ENCODE measurements around the gene CELF4. TPM values are rescaled to one million over a fixed set of nuclear protein-coding genes. Genes with fewer than 3 reads are reported as not detected.

Gene CELF4
- total RNA-seq, 1 donor from 2014 or later: 2.3 TPM

DNA sequence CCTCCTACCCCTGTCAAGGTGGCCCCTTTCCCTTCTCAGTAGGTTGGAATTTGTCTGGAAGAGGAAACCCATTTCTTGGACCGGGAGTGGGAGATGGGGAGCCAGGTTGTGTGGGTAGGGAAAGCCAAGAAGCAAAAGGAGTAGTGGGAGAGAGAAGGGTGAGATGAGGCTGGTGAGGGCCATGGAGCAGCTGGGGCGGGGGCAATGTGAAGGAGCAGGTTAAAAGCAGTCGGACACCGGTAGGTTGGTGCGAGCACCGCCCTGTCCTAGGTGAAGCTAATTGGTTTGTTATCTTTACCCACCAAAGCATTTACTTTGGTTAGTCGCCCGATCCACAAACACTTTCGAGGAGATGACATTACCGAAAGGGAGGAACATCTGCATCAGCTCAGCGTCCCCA is 306.8 kb downstream of the CELF4 start:
- Mint-ChIP-seq H3K27ac (no peak overlapping the region), H3K27me3 (ENCODE audit: low read depth) (peaks cover 78% of the 10 kb centered on the region), H3K36me3 (no peaks in the 10 kb centered on the region), H3K4me1 (peaks cover 3% of the 10 kb centered on the region), H3K9me3 (no peaks in the 10 kb centered on the region), H3K4me3 (no peak overlapping the region)
- DNase-seq (ENCODE audit: low spot score in 2 of 2, unreplicated experiment in 2 of 2): no peak
- TF ChIP-seq, protein P1, sequence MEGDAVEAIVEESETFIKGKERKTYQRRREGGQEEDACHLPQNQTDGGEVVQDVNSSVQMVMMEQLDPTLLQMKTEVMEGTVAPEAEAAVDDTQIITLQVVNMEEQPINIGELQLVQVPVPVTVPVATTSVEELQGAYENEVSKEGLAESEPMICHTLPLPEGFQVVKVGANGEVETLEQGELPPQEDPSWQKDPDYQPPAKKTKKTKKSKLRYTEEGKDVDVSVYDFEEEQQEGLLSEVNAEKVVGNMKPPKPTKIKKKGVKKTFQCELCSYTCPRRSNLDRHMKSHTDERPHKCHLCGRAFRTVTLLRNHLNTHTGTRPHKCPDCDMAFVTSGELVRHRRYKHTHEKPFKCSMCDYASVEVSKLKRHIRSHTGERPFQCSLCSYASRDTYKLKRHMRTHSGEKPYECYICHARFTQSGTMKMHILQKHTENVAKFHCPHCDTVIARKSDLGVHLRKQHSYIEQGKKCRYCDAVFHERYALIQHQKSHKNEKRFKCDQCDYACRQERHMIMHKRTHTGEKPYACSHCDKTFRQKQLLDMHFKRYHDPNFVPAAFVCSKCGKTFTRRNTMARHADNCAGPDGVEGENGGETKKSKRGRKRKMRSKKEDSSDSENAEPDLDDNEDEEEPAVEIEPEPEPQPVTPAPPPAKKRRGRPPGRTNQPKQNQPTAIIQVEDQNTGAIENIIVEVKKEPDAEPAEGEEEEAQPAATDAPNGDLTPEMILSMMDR (IDR thresholded peaks at IDR 0.05; ENCODE audit: unreplicated experiment): no peak

DNA sequence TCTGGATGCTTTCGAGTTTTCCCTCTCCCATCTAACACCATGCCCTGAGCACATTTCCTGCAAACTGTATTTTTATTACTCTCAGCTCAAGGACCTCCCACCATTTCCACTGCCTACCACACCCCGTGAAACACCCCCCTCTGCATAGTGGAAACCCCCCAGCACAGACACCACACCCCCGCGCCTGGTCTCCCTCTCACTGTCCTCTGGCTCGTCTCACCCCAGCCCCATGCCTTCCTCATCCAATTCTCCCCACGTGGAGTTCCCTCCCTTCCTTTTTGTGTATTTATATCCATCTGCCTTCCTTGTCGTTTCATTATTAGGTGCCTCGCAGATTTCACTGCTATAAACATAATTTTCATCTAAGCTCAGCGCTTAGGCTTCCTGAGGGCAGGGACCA is 307.5 kb downstream of the CELF4 start:
- peaks cover 76% of the 10 kb centered on the region for H3K27me3 Mint-ChIP-seq (ENCODE audit: low read depth)
- H3K4me3 Mint-ChIP-seq: no peak overlapping the region
- H3K9me3 Mint-ChIP-seq: no peaks in the 10 kb centered on the region
- peaks cover 3% of the 10 kb centered on the region for H3K4me1 Mint-ChIP-seq
- no peak for DNase-seq (ENCODE audit: low spot score in 2 of 2, unreplicated experiment in 2 of 2)
- no peak overlapping the region for H3K27ac Mint-ChIP-seq
- TF ChIP-seq, protein P1 (IDR thresholded peaks at IDR 0.05; ENCODE audit: unreplicated experiment): no peak
- no peaks in the 10 kb centered on the region for H3K36me3 Mint-ChIP-seq

DNA sequence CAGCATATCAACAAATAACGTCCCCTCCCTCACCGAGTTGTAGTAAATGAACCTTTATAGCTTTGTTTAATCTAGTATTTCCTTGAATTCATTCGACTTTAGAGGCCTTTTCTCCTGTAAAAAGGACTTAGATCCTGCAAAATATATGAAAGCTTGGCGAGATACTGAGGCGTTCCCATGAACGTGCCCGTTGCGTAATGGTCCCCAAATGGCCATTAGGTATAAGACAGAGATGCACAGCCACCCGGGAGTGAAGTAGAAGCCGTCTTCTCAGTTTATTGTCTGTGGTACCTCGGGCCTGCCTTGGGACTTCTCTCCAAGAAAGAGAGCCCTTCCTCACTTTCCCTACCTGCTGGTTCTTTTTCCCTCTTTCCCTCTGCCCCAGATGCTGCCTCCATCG is 310.6 kb downstream of the CELF4 start:
- H3K4me3 Mint-ChIP-seq: peak overlapping the region; percentile 74
- DNase-seq (ENCODE audit: low spot score in 2 of 2, unreplicated experiment in 2 of 2): no peak
- H3K9me3 Mint-ChIP-seq: no peaks in the 10 kb centered on the region
- H3K36me3 Mint-ChIP-seq: no peaks in the 10 kb centered on the region
- TF ChIP-seq, protein P1 (IDR thresholded peaks at IDR 0.05; ENCODE audit: unreplicated experiment): no peak
- peaks cover 77% of the 10 kb centered on the region for H3K27me3 Mint-ChIP-seq (ENCODE audit: low read depth)
- H3K27ac Mint-ChIP-seq: no peak overlapping the region
- H3K4me1 Mint-ChIP-seq: peaks cover 5% of the 10 kb centered on the region

DNA sequence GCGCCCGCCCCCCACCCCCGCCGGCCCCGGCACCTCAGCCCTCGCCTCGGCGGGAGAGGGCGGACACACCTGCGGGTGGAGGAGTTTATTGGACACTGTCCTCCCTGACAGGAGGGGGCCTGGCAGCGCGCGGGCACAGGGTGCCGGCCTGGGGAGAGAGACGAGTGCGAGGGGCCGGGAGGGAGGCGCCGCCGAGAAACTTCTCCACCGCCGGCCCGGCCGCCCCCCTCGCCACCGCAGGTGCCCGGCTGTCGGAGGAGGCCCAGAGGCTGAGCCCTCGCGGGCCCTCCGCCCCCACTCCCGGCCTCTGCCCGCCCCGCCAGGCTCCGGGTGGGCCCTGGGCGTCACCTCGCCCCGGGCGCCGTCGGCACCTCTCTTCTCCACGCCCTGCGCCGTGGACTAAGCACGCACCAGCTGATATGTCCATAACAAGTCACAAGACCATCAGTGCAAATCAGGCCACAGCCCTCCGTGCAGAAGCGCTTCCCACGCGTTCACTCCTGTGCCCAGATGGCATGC is 311.3 kb downstream of the CELF4 start:
- TF ChIP-seq, protein P1 (IDR thresholded peaks at IDR 0.05; ENCODE audit: unreplicated experiment): no peak
- Mint-ChIP-seq H3K4me1 (peaks cover 5% of the 10 kb centered on the region), H3K27me3 (ENCODE audit: low read depth) (peaks cover 73% of the 10 kb centered on the region), H3K27ac (no peak overlapping the region), H3K36me3 (no peaks in the 10 kb centered on the region), H3K4me3 (peak overlapping the region; percentile 74), H3K9me3 (no peaks in the 10 kb centered on the region)
- DNase-seq (ENCODE audit: low spot score in 2 of 2, unreplicated experiment in 2 of 2): no peak

DNA sequence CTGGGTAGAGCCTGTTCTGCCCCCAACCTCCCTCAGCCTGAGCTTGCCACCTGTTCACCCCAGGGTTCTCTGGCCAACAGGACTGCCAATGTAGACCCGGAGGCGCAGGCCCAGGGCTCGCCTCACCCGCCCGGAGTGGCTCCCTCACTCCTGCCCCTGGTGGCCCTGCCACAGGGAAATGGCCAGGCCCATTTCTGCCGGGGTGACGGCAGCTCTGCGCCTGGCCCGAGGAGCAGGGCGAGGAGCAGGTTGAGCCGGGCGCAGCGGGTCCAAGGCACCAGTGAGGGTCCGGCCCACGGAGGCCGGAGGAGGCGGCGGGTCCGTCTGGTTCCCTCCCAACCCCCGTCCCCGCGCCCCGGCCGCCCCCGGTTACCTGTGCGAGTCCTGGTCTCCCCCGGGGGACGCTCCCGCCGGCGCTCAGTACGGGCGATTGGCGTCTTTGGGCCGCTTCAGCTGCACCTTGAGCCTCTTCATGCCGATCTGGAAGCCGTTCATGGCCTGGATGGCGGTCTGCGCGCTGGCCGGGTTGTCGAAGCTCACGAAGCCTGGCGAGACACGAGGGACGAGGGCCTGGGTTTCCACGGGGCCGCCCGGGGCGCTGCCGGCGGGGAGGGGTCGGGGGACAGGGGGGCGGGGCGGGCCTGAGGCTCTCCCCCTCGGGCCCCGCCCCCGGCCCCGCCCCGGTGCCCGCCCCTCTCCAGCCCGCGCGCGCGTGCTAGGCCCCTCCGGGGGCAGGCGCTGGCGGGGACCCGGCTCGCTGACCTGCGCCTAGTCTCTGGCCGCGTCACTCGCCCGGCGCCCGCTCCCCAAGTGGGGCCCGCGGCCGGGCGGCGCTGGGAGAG is 312.0 kb downstream of the CELF4 start:
- peak; percentile 39 to 63 for DNase-seq (ENCODE audit: low spot score in 2 of 2, unreplicated experiment in 2 of 2)
- peak overlapping the region; percentile 64 for H3K4me3 Mint-ChIP-seq
- TF ChIP-seq, protein P1 (IDR thresholded peaks at IDR 0.05; ENCODE audit: unreplicated experiment): no peak
- no peaks in the 10 kb centered on the region for H3K9me3 Mint-ChIP-seq
- H3K27ac Mint-ChIP-seq: no peak overlapping the region
- peaks cover 71% of the 10 kb centered on the region for H3K27me3 Mint-ChIP-seq (ENCODE audit: low read depth)
- H3K36me3 Mint-ChIP-seq: no peaks in the 10 kb centered on the region
- H3K4me1 Mint-ChIP-seq: peaks cover 6% of the 10 kb centered on the region

Data from mesothelial cell of epicardium (in vitro differentiated cells).